Myocyte (in vitro differentiated cells): ENCODE data around the gene LIPI. TPM values are rescaled to one million over a fixed set of nuclear protein-coding genes. Genes with fewer than 3 reads are reported as not detected.
"Not testable (repeated sequence)": the region's sequence is repeated elsewhere in the genome, so short reads cannot be mapped to it uniquely, and the experiment has no call there.

Experiments used
- DNase-seq: peaks from one replicate; pipeline ENCODE4 v3.0.0-alpha.2; 2012; ENCODE audit warnings: low read depth
- total RNA-seq: library from RNA; depleted of rRNA; stranded (reverse); fragments of >200 nt; gene quantifications from 2 replicates; pipeline ENCODE4 v1.2.3, GENCODE V29; 2014

The LIPI gene
- total RNA-seq, 1 donor from 2014 or later, result not detected

DNA sequence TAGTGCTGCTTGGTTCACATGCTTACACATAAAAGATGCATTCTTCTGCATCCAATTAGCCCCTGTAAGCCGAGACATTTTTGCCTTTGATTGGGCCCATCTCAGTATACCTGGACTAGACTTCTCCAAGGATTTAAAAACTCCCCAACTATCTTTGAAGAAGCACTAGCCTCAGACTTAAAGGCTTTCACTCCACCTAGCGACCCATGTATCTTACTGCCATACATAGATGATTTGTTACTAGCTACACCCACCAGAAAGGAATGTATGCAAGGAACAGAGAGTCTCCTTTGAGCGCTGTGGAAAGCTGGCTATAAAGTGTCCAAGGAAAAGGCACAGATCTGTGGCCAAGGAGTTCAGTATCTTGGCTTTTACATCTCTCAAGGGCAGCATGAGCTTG is 91.7 kb downstream of the LIPI start:
- no peak for DNase-seq

DNA sequence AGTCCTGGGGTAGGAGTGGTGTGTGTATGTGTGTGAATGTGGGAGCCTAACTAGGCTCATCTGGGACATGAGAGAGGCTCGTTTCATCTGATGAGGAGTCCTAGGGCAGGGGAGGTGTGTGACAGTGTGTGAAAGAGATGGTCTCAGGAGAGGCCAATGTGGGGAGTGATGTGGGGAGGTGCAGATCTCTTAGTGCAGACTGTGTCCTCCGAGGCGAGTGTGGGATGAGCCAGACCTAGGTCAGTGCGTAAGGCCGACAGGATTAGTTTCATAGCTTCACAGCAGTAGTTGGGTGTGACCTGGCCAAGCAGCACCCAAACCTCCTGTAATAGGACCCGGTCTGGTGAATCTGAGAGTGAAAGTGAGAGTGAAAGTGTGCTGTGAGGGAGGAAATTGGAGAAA is 94.7 kb downstream of the LIPI start:
- no peak for DNase-seq

DNA sequence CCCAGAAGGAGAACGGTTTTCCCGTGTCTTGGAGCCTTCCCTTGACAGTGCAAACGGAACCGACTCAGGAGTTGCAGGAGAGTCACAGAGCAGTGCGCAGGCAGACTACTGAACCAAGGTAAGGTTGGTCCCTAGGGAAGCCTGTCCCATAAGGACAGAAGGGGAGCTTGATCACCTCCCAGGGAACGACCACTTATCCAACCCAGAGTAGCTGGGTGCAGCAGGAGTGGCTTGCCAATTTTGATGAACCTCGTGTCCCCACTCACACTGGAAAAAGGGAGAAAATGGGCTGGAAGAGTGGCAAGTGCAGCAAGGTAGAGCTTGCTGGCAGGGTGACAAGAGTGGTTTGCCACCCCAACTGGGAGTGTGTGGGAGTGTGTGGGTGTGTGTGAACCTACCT is 95.1 kb downstream of the LIPI start:
- no peak for DNase-seq

DNA sequence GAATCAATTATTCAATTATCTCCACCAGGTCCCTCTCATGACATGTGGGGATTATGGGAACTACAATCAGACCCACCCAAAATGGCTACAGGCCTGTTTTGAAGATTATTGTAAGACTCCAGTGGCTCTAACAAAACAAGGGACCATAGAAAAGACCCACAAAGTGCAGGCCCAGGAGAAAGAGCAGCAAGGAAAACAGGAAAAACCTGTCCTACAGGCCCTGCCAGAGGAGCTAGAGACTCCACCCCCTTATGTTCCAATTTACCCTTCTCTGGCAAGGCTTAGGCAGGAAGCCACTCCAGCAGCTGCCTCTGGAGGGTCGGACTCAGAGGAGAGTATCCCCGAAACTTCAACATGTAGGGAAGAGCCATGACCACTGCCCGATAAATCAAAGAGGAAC is 96.5 kb downstream of the LIPI start:
- no peak for DNase-seq

DNA sequence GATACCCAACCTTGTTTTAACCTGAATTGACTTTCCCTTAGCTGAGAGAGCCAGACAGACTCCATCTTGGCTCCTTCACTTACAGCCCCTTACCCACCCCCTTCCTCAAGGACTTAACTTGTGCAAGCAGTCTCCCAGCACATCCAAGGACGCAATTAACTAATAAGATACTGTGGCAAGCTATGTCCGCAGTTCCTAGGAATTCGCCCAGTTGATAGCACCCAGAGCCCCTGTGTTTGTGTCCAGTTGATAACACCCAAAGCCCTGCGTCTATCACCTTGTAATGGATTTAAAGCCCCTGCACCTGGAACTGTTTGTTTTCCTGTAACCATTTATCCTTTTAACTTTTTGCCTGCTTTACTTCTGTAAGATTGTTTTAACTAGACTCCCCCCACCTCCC is 106.2 kb downstream of the LIPI start:
- not testable (repeated sequence) for DNase-seq

DNA sequence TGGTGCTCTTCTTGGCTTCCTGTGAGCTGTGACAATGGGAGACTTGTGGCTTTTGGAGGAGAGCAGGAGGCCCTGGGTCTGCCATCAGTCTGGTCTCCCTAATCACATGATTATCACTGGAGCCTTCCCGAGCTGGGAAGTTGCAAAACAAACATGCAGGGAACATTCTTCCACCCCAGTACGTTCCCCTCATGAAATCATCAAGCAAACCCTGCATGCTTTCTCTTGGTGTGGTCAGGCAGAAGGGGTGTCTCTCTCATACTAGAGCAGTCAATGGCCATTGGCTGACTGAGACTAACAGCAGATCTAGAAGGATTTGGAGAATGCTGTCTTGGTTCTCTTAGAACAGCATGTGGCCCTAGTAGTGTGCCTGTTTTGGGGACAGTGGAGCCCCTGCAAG is 111.2 kb downstream of the LIPI start:
- DNase-seq, result no peak

DNA sequence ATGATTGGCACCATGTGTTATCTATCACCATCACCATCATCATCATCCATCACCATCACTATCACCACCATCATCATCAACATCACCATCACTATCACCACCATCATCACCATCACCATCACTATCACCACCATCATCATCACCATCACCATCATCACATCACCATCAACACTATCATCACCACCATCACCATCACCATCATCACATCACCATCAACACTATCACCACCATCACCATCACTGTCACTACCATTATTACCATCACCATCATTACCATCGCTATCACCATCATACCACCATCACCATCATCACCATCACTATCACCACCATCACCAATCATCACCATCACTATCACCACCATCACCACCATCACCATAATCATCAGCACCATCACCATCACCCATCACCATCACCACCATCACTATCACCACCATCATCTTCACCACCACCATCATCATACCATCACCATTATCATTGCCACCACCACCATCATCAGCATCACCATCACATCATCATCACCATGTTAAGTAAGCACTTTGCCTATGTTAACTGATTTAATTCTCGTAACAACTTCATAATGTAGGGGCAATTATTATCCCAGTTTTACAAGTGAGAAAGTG is 112.8 kb downstream of the LIPI start:
- DNase-seq, result no peak

DNA sequence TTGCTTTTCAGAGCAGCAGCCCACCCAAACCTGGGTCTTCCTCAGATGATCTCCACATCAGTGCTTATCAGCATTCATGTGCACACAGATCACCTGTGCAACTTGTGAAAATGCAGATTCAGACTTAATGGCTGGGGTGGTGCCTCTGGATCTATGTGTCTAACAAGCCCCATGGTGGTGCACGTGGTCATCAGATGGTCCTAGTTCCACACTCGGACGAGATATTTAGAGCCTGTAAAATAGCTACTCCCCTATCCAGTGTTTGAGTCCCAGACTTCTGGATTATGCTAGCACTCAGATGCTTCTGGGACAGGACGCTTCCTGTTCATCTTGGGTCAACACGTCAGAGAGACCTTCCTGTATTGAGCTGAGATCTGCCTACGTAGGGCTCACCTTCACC is 114.2 kb downstream of the LIPI start:
- DNase-seq, result no peak

DNA sequence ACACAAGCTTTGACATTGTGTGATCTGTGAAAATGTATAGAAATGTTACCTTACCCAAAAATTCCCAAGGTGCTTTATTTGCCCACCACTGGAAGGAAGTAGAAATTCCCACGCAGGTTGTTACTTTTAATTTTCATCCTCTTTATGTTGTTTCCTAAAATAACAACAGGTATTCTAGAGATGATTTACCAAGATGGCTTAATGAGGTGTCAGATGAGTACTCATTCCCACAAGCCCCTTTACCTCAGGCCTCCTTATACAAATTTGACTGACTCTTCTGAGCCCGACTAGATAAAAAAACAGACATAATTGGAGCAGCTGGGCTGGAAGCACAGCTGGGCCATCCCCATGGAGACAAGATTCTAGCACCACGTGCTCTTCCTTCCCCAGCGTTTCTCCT is 114.6 kb downstream of the LIPI start:
- no peak for DNase-seq

DNA sequence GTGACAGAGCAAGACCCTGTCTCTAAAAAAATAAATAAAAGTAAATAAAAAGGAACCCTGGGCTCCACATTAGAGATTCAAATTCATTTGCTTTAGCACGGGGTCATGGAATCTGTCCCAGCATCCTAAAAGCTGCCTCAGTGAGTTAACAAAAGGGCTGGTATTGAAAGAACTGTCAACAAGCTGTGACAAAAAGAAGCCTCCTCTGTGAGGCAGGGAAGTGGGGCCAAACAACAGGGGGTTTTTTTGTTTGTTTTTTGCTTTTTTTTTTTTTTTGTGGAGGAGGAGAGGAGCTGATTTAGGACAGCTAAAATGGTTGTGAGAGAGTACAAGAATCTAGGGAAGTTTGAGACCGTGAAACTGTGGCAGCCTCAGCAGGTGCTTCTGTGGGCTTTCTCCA is 115.7 kb downstream of the LIPI start:
- no peak for DNase-seq

DNA sequence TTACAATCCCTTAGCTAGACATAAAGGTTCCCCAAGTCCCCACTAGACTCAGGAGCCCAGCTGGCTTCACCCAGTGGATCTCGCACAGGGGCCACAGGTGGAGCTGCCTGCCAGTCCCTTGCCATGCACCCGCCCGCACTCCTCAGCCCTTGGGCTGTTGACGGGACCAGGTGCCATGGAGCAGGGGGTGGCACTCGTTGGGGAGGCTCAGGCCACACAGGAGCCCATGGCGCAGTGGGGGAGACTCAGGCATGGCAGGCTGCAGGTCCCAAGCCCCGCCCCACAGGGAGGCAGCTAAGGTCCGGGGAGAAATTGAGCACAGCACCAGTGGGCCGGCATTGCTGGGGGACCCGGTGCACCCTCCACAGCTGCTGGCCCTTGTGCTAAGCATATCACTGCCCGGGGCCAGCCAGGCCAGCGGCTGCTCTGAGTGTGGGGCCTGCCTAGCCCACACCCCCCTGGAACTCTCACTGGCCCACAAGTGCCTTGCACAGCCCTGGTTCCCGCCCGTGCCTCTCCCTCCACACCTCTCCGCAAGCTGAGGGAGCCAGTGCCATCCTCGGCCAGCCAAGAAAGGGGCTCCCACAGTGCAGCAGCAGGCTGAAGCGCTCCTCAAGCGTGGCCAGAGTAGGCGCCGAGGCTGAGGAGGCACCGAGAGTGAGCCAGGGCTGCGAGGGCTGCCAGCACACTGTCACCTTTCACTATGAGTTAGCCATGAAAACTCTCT is 117.8 kb downstream of the LIPI start:
- no peak for DNase-seq

DNA sequence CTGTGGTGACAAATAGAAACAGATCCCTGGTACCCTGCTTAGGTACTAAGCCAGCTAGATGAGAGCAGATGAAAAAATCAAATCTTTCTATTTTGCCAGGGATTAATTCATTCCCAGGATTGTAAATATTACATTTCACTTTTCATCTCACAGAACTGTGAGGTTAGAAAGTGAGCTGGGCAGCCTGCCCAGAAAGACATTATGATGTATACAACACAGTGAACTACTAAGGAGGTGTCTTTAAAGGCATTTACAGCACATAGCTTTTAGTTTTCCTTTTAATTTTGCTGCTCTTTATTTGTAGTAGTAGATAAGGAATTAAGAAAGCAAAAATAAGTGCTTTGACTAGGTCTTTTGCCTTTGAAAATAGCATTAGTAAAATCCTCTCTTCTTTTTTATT is 120.6 kb downstream of the LIPI start:
- DNase-seq, result not testable (repeated sequence)

DNA sequence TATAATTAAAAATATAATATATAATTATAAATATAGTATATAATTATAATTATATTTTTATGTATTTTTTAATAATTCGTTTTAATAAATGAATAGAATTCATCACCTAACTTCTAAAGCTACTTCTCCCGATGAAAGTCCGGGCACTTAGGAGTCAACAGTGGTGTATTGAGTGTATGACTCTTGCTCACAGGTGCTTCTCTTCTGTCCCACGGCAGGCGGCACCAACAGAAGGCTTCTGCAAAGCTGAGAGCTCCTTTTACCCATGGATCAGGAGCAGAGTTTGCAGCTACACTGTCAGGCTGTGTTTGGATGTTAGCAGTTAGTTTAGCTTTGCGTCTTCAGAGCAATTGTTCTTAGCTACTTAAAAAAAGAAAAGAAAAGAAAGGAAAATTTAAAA is 122.4 kb downstream of the LIPI start:
- no peak for DNase-seq

DNA sequence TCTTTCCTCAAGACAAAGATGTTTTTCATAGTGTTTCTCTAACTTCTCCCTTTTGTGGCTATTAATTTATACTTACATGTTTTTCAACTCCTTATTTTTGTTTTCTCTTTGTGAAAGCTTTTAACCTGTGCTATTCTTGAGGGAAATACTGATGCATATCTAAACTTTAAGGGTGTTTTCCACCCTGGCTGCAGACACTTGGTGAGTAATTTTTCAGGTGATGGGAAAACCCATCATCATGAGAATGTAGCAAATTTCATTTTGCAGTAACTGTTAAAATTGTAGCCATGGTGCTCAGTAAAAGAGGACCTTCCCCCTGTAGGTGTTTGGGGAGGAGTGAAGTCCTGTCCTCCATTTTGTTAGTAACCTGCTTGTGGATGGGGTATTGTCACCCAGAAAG is 124.2 kb downstream of the LIPI start:
- DNase-seq, result no peak

DNA sequence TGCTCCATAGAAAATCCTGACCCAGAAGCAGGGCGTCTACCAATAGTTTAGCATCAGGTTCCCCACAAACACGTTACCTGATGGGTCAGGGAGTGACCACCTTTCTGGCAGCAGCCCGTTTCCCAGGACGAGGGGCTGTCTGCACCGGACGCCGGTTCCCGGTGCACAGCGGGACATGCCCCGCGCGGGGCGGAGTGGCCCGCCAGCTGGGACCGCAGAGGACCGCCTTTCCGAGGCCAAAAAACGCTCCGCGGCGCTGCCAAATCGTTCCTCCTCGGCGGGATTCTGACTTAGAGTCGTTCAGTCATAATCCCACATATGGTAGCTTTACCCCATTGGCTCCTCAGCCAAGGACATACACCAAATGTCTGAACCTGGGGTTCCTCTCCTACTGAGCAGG is 126.1 kb downstream of the LIPI start:
- DNase-seq, result no peak

DNA sequence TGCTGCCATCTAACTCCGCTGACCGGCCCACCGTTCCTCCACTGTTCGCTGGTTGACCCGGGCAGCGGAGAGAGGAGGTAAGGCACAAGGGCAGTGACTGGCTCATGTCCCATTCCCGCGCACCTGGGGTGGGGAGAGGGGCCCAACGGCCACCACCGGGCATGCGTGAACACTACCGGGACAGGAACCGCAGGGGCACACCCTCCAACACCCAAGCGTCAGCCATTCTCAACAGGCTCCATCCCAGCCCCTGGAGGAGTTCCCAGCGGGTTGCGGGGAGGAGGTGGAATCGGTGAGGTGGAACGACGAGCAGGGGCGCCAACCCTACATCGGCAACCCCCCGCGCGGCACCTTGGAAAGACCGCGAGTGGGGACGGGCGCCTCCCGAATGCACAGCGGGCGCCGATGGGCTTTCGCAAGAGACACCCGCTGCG is 126.7 kb downstream of the LIPI start:
- no peak for DNase-seq

DNA sequence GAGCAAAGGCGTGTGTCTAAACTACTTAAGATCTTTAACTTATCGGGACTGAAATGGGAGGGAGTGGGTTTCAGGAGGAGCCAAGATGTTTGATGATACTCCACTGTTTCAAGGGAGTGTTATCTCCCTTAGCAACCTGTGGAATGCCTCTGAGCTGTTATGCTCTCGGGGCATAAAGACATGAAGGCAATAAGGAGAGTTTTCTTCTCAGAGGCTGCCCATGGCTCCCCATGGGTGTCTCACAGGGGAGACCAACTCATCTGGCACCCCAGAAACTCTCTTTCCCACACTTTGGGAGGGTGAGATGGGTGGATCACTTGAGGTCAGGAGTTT is 130.0 kb downstream of the LIPI start:
- no peak for DNase-seq

DNA sequence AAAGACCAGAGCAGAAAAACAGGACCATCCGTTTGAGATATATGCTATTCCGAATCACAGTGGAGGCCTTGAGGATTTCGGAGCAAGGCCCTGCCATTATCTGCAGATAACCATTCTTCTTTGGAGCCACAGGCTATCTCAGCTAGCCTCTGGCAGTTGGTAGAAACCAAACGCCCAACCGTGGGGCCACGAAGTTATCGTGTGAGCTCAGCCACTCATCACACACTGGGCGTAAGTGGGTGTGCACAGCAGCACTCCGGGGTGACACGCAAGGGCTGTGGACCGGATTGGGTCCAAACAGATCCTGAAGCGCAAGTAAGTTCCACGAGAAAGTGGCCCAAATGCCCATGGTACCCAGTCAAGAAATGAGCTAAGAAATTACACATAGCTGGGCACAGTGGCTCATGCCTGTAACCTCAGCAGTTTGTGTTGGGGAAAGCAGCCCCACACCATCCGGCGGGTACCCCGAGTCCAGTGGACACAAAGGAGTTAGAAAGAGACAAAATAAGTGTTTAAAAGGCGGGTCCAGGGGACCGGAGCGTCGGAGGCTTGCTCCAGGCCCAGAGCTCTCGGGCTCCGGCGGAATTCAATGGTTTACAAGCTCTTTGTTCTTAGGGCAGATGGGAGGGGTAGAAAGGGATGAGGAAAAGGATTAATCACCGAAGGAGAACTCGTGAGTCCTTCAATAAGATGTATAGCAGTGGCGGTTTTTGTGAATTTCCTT is 130.6 kb downstream of the LIPI start:
- no peak for DNase-seq

DNA sequence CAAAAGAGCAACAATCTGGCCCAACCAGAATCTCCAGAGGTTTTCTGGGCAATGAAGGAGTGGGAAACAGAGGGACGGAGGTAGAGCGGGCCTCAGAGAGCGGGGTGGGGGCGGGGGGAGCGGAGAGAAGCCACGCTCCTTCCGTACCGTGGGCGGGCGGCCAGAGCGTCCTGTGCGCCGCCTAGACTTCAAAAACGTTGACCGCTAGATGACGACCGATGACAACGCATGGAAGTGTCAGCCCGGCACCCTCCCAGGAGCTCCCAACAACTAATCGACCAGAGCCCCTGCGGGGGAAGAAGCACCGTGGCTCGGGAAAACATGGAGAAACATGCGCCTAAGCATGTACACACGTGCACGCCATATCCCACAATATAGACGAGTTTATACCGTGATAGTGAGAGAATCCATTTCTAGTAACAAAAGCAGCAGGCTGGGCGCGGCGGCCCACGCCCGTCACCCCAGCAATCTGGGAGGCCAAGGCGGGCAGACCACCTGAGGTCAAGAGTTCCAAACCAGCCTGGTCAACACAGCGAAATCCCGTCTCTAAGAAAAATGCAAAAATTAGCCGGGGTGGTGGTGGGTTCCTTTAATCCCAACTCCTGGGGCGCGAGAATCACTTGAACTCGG is 131.9 kb downstream of the LIPI start:
- no peak for DNase-seq

DNA sequence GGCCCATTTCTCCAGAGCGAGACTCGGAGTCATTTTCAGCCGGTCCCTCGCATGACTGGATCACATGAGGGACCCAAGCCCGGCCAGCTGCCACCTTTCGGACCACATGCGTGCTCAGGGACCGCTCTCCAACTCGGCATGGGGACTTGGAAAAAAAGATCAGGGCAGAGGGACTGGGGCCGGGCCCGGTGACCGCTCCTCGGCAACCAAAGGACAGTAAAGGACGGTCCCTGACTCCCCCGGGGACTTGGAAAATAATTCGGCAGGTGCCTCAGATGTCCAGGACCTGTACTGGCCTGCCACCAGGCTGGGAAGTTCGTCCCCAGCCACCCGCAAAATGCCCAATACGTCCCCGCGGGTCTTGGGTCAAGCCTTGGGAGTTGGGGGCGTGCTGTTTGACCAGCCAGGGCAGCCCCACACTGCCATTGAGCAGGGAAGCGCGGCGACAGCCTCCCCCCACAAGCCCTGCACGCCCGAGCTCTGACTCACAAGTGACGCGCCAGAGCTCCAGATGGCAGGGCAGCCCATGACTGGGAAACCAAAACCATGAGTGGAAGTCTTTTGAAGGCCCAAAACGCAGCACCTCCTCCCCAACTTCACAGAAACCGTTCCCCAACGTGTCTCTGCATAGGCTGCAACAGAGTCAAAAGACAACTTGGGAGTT is 134.5 kb downstream of the LIPI start:
- no peak for DNase-seq

DNA sequence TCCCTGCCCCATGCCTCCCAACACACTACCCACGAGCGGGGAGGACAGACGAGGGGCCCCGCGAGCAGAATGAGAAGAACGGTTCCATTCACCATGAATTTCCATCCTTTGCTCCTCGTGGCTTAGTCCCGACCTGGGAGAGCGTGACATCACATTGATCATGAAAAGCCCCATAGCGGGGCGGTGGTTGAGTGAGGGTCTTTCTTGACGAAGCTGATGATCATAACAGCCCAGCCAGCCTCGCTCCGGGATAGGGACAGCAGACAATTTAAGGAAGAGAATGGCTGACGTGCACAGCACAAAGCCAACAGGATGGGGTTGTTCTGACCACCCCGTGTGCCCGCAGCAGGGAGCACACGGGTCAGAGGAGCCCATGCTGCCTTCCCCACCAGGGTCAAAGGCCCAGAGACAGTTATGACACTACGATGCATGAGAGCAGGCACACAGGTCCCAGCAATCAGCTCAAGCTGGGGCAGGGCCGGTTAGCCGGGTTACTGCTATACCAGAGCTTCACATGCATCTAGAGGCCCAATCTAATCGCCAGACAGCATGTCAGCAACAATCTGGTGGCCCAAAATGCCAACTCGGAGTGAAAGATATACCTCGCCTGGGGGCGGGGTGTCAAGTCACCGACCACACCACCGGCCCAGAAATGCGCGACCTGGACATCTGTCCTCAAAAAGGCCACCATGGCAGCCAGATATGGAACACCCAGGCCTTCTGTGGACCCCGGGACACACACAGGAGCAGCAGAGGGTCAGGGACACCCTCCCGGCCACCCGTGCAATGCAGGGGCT is 135.2 kb downstream of the LIPI start:
- DNase-seq, result no peak
